Measurements from ENCODE around the gene POMGNT1. TPM values are rescaled to one million over a fixed set of nuclear protein-coding genes. Genes with fewer than 3 reads are reported as not detected.
A peak's percentile ranks its signal among the peaks of the same experiment; 100 is the strongest.

The POMGNT1 gene
- polyA plus RNA-seq, 3 donors, result 10.3 to 16.7 (median 12.2) TPM

DNA sequence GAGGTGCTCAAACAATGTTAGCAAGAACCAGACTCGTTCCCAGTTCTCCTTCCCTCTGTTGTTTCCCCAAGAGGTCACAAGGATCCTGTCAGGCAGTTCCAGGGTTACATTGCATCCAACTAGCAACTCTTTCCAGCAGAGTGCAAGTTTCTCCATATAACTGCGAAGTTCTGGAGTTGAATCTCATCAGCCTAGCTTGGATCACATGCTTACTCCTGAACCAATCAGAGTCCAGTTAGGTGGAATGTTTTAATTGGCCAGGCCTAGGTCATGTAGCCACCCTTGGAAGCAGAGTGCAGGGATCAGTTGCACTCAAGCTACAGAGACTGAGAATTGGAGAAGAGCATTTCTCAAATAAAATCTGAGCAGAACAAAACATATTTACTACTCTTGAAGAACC is 49.9 kb downstream of the POMGNT1 start:
- no peaks in the 10 kb centered on the region for H4K20me1 ChIP-seq (ENCODE audit: insufficient read depth, low read length)
- intact Hi-C loops (cut with micrococcal nuclease), result no loop called here
- no peak overlapping the region for H3K9ac ChIP-seq (ENCODE audit: insufficient read depth, low read length, poor library complexity, severe bottlenecking)
- no peaks in the 10 kb centered on the region for H3K79me2 ChIP-seq (ENCODE audit: insufficient read depth, low read length)
- no peak overlapping the region for H3K4me2 ChIP-seq (replicated peaks; ENCODE audit: extremely low read depth, low read length, poor library complexity, severe bottlenecking)
- H3K27ac Mint-ChIP-seq, result peak overlapping the region in 1 of 7 donors; percentile 36
- DNase-seq, result no peak
- peaks cover 0 to 2% of the 10 kb centered on the region in 2 donors for H3K27me3 ChIP-seq (ENCODE audit: control insufficient read depth in 2 of 2, insufficient read depth in 2 of 2, low read length in 2 of 2)
- TF ChIP-seq, protein P1, sequence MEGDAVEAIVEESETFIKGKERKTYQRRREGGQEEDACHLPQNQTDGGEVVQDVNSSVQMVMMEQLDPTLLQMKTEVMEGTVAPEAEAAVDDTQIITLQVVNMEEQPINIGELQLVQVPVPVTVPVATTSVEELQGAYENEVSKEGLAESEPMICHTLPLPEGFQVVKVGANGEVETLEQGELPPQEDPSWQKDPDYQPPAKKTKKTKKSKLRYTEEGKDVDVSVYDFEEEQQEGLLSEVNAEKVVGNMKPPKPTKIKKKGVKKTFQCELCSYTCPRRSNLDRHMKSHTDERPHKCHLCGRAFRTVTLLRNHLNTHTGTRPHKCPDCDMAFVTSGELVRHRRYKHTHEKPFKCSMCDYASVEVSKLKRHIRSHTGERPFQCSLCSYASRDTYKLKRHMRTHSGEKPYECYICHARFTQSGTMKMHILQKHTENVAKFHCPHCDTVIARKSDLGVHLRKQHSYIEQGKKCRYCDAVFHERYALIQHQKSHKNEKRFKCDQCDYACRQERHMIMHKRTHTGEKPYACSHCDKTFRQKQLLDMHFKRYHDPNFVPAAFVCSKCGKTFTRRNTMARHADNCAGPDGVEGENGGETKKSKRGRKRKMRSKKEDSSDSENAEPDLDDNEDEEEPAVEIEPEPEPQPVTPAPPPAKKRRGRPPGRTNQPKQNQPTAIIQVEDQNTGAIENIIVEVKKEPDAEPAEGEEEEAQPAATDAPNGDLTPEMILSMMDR (IDR thresholded peaks at IDR 0.05), result no peak
- H3K4me1 ChIP-seq (ENCODE audit: control insufficient read depth in 1 of 2, insufficient read depth in 2 of 2, low read length in 2 of 2), result no peaks in the 10 kb centered on the region
- H3K27ac ChIP-seq (ENCODE audit: low read depth in 1 of 2, low read length in 2 of 2), result no peak overlapping the region
- H3K36me3 Mint-ChIP-seq, result no peaks in the 10 kb centered on the region
- no peaks in the 10 kb centered on the region for H3K9me3 ChIP-seq (replicated peaks in 1 of 2; ENCODE audit: control insufficient read depth in 1 of 2, insufficient read depth in 1 of 2, low read length in 2 of 2)
- H3K27me3 Mint-ChIP-seq (ENCODE audit: low read depth in 3 of 3), result peaks cover 3 to 5% (median 4%) of the 10 kb centered on the region in 3 donors
- H3K9me3 Mint-ChIP-seq, result peaks cover 0 to 5% (median 0%) of the 10 kb centered on the region in 7 donors
- no peaks in the 10 kb centered on the region for H3K4me1 Mint-ChIP-seq
- H3K4me3 Mint-ChIP-seq, result no peak overlapping the region
- no peak overlapping the region for H3K4me3 ChIP-seq (replicated peaks in 1 of 3; ENCODE audit: low read depth in 2 of 3, low read length in 3 of 3)
- no peaks in the 10 kb centered on the region for H3K36me3 ChIP-seq (replicated peaks in 1 of 2; ENCODE audit: control insufficient read depth in 1 of 2, insufficient read depth in 2 of 2, low read length in 2 of 2)
- 88% methylated on average over 1 of the region's 2 CpGs for WGBS (ENCODE audit: insufficient coverage)
- H2AFZ ChIP-seq (ENCODE audit: insufficient read depth, low read depth, low read length, poor library complexity, severe bottlenecking), result no peak overlapping the region

Small RNAs within 50 kb of the gene (small RNA-seq; reads per million reads assigned to genes)
- gene AL672043.1 (ENCODE audit: insufficient read length, low read depth), result not detected

Other genes with a start within 250 kb of the POMGNT1 start
- under 1 TPM; 0.09 to 0.28 (median 0.17) TPM for gene PIK3R3, start 65.8 kb downstream of the POMGNT1 start, polyA plus RNA-seq
- not detected for gene TSPAN1, start 23.3 kb downstream of the POMGNT1 start, polyA plus RNA-seq
- gene P3R3URF, start 21.9 kb downstream of the POMGNT1 start, polyA plus RNA-seq, result not detected
- under 1 TPM in 1 of 3 donors, not detected in 2; 0.17 TPM for gene LURAP1, start 4.9 kb upstream of the POMGNT1 start, polyA plus RNA-seq
- gene RAD54L, start 49.3 kb upstream of the POMGNT1 start, polyA plus RNA-seq, result under 1 TPM in 1 of 3 donors, not detected in 2; 0.13 TPM
- gene LRRC41, start 105.2 kb upstream of the POMGNT1 start, polyA plus RNA-seq, result 10 to 100 TPM; 22.9 to 50.9 (median 47.4) TPM
- gene UQCRH, start 105.3 kb upstream of the POMGNT1 start, polyA plus RNA-seq, result 100 to 1,000 TPM; 261 to 341 (median 266) TPM
- 10 to 100 TPM in 2 of 3 donors, 1 to 10 TPM in 1; 8.5 to 12.8 (median 10.4) TPM for gene NSUN4, start 142.4 kb upstream of the POMGNT1 start, polyA plus RNA-seq
- gene FAAH, start 195.9 kb upstream of the POMGNT1 start, polyA plus RNA-seq, result 10 to 100 TPM; 11.5 to 47.1 (median 11.5) TPM